ENCODE results near the gene BLCAP.
"Not testable (repeated sequence)": the region's sequence is repeated elsewhere in the genome, so short reads cannot be mapped to it uniquely, and the experiment has no call there.

Gene BLCAP

DNA sequence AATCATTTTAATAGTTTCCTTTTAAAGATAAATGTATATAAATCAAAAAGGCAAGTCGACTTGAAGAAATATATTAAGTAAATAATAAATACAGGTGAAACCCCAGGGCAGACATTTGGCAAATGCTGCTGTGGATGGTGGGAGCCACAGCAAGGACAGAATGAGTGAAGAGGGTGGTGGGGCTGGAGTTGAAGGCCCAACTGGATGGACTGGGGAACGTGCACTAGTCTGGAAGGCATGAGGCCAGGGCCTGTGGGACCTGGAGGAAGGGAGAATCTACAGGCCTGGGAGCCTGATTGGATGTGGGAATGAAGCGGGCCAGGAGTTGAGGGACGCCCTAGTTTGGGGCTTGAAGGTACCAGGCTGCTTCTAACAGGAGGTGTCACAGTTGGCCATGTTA is 30.6 kb upstream of the BLCAP start:
- ATAC-seq, result no peak

DNA sequence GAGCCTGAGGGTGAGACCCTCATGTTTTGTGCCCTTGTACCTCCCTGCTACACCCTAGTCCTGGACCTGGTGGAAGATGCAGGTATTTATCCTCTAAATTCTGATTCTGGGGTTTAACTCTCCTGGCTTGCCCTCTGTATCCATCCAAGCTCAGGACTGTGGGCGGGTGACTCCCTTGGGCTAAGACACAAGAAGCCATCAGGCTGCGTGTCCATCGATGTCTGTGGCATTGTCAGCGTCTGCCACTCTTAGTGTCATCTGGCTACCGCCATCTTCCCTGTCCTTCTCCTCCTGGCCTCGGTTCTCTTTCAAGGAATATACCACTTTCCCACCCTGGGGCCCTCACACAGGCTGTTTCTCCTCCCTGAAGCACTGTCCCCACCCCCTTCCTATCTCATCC is 28.9 kb upstream of the BLCAP start:
- TF ChIP-seq ZFP3 (CRISPR knock-in tag; IDR thresholded peaks at IDR 0.05) (no peak), TCF4 (CRISPR knock-in tag; IDR thresholded peaks at IDR 0.05; ENCODE audit: borderline replicate concordance) (no peak), OSR1 (CRISPR knock-in tag; IDR thresholded peaks at IDR 0.05) (no peak), GLIS3 (CRISPR knock-in tag; IDR thresholded peaks at IDR 0.05) (no peak), ESRRG (CRISPR knock-in tag; IDR thresholded peaks at IDR 0.05) (no peak)
- TF ChIP-seq, protein P1, sequence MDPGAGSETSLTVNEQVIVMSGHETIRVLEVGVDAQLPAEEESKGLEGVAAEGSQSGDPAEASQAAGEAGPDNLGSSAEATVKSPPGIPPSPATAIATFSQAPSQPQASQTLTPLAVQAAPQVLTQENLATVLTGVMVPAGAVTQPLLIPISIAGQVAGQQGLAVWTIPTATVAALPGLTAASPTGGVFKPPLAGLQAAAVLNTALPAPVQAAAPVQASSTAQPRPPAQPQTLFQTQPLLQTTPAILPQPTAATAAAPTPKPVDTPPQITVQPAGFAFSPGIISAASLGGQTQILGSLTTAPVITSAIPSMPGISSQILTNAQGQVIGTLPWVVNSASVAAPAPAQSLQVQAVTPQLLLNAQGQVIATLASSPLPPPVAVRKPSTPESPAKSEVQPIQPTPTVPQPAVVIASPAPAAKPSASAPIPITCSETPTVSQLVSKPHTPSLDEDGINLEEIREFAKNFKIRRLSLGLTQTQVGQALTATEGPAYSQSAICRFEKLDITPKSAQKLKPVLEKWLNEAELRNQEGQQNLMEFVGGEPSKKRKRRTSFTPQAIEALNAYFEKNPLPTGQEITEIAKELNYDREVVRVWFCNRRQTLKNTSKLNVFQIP (CRISPR knock-in tag; IDR thresholded peaks at IDR 0.05; ENCODE audit: borderline replicate concordance, low read depth), result no peak
- TF ChIP-seq, protein P2, sequence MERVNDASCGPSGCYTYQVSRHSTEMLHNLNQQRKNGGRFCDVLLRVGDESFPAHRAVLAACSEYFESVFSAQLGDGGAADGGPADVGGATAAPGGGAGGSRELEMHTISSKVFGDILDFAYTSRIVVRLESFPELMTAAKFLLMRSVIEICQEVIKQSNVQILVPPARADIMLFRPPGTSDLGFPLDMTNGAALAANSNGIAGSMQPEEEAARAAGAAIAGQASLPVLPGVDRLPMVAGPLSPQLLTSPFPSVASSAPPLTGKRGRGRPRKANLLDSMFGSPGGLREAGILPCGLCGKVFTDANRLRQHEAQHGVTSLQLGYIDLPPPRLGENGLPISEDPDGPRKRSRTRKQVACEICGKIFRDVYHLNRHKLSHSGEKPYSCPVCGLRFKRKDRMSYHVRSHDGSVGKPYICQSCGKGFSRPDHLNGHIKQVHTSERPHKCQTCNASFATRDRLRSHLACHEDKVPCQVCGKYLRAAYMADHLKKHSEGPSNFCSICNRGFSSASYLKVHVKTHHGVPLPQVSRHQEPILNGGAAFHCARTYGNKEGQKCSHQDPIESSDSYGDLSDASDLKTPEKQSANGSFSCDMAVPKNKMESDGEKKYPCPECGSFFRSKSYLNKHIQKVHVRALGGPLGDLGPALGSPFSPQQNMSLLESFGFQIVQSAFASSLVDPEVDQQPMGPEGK (CRISPR knock-in tag; IDR thresholded peaks at IDR 0.05; ENCODE audit: borderline replicate concordance), result no peak
- ATAC-seq, result no peak

More for the DNA sequence above, 30.6 kb upstream of the BLCAP start:
- TF ChIP-seq TCF4 (CRISPR knock-in tag; IDR thresholded peaks at IDR 0.05; ENCODE audit: borderline replicate concordance) (no peak), ESRRG (CRISPR knock-in tag; IDR thresholded peaks at IDR 0.05) (no peak), CSDC2 (CRISPR knock-in tag; IDR thresholded peaks at IDR 0.05) (no peak), GLIS3 (CRISPR knock-in tag; IDR thresholded peaks at IDR 0.05) (no peak), PPARA (CRISPR knock-in tag; IDR thresholded peaks at IDR 0.05; ENCODE audit: borderline replicate concordance) (no peak), ARNTL (CRISPR knock-in tag; IDR thresholded peaks at IDR 0.05; ENCODE audit: borderline replicate concordance, low read depth) (no peak)
- TF ChIP-seq, protein P3, sequence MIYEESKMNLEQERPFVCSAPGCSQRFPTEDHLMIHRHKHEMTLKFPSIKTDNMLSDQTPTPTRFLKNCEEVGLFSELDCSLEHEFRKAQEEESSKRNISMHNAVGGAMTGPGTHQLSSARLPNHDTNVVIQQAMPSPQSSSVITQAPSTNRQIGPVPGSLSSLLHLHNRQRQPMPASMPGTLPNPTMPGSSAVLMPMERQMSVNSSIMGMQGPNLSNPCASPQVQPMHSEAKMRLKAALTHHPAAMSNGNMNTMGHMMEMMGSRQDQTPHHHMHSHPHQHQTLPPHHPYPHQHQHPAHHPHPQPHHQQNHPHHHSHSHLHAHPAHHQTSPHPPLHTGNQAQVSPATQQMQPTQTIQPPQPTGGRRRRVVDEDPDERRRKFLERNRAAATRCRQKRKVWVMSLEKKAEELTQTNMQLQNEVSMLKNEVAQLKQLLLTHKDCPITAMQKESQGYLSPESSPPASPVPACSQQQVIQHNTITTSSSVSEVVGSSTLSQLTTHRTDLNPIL (CRISPR knock-in tag; IDR thresholded peaks at IDR 0.05; ENCODE audit: low read depth), result no peak
- TF ChIP-seq, protein P4, sequence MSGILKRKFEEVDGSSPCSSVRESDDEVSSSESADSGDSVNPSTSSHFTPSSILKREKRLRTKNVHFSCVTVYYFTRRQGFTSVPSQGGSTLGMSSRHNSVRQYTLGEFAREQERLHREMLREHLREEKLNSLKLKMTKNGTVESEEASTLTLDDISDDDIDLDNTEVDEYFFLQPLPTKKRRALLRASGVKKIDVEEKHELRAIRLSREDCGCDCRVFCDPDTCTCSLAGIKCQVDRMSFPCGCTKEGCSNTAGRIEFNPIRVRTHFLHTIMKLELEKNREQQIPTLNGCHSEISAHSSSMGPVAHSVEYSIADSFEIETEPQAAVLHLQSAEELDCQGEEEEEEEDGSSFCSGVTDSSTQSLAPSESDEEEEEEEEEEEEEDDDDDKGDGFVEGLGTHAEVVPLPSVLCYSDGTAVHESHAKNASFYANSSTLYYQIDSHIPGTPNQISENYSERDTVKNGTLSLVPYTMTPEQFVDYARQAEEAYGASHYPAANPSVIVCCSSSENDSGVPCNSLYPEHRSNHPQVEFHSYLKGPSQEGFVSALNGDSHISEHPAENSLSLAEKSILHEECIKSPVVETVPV (CRISPR knock-in tag; IDR thresholded peaks at IDR 0.05), result no peak
- TF ChIP-seq, protein P2 (CRISPR knock-in tag; IDR thresholded peaks at IDR 0.05; ENCODE audit: borderline replicate concordance), result no peak

DNA sequence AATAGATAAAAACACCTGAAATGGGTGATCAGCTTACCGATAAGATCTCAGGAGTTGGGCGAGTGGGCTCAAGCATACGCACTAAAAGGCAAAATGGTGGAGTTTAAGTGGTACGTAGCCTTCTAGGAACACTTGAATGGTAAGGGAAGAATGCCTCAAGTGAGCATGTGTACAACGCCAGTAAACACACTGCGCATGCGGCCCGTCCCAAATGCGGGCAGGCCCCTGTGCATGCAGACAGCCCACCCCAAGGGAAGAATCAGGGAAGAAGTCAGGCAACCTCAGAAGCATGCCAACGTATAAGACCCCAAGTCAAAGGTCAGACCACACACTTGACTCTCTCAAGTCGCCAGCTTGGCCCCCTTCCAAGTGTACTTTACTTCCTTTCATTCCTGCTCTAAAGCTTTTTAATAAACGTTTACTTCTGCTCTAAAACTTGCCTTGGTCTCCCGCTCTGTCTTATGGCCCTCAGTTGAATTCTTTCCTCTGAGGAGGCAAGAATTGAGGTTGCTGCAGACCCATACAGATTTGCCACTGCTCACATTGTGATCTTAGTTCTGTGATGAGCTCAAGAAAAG is 27.1 kb upstream of the BLCAP start:
- not testable (repeated sequence) for ATAC-seq

DNA sequence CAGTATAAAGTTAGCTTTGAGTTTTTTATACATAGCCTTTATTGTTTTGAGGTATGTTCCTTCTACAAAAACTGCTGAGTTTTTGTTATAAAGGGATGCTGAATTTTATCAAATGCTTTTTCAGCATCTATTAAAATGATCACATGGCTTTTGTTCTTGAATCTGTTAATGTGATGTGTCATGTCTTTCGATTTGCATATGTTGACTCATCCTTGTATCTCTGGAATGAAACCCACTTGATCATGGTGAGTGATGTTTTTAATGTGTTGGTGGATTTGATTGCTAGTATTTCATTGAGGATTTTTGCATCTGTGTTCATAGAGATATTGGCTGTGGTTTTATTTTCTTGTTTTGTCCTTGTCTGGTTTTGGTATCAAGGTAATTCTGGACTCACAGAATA is 24.7 kb upstream of the BLCAP start:
- TF ChIP-seq CSDC2 (CRISPR knock-in tag; IDR thresholded peaks at IDR 0.05) (no peak), ZFP3 (CRISPR knock-in tag; IDR thresholded peaks at IDR 0.05) (no peak)
- no peak for ATAC-seq

DNA sequence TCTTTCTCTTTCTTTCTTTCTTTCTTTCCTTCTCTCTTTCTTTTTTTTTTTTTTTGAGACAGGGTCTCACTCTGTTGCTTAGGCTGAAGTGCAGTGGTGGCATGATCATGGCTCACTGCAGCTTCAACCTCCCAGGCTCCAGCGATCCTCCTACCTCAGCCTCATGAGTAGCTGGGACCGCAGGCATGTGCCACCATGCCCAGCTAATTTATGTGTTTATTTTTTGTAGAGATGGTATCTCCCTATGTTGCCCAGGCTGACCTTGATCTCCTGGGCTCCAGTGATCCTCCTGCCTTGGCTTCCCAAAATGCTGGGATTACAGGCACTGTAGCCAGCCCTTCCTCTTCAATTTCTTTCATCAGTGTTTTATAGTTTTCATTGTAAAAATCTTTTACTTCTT is 24.0 kb upstream of the BLCAP start:
- not testable (repeated sequence) for ATAC-seq

DNA sequence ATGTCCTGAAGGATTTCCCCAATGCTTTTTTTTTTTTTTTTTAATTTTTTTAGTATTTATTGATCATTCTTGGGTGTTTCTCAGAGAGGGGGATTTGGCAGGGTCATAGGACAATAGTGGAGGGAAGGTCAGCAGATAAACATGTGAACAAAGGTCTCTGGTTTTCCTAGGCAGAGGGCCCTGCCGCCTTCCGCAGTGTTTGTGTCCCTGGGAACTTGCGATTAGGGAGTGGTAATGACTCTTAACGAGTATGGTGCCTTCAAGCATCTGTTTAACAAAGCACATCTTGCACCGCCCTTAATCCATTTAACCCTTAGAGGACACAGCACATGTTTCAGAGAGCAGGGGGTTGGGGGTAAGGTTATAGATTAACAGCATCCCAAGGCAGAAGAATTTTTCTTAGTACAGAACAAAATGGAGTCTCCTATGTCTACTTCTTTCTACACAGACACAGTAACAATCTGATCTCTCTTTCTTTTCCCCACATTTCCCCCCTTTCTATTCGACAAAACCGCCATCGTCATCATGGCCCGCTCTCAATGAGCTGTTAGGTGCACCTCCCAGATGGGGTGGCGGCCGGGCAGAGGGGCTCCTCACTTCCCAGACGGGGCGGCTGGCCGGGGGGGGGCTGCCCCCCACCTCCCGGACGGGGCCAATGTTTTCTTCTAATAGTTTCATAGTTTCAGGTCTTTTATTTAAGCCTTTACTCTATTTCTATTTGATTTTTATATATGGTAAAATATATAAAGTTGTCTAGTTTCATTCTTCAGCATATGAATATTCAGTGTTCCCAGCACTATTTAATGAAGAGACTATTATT is 22.6 kb upstream of the BLCAP start:
- not testable (repeated sequence) for ATAC-seq

Measured in SK-N-SH treated with all-trans-retinoic acid at 6 μM for 48 hours (cell line).